NCI-H2107 treated with DMSO at 0.1 percent for 48 hours (cell line): Measurements from ENCODE around the gene HEMK1.

Experiments used
- DNase-seq: peaks from one replicate; lab custom pipeline; 2025; ENCODE audit not compliant: unreplicated experiment; lab: John Stamatoyannopoulos, UW

The HEMK1 gene

GRCh38 chr3:50612970-50613846 lies 43.9 kb downstream of the HEMK1 start:
- DNase-seq: no peak

DNA sequence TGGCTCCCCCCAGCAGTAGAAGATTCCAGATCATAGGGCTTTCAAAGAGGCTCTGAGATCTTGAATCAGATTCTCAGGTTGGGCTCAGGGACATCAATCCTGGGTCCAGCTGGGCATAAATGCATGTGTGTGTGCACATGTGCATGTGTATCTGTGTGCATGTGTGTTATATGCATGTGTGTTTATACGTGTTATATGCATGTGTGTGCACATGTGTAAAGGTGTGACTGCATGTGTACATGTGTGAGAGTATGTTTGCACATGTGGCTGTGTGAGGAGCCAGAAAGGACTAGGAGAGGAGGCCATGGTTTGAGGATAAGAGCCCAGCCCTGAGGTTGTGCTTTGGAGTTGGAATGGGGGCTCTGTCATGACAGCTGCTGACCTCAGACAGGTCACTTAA lies 45.9 kb downstream of the HEMK1 start:
- DNase-seq: no peak

GRCh38 chr3:50616003-50616769 lies 46.9 kb downstream of the HEMK1 start:
- DNase-seq: peak; percentile 30

GRCh38 chr3:50616770-50617095 lies 47.4 kb downstream of the HEMK1 start:
- DNase-seq: no peak

DNA sequence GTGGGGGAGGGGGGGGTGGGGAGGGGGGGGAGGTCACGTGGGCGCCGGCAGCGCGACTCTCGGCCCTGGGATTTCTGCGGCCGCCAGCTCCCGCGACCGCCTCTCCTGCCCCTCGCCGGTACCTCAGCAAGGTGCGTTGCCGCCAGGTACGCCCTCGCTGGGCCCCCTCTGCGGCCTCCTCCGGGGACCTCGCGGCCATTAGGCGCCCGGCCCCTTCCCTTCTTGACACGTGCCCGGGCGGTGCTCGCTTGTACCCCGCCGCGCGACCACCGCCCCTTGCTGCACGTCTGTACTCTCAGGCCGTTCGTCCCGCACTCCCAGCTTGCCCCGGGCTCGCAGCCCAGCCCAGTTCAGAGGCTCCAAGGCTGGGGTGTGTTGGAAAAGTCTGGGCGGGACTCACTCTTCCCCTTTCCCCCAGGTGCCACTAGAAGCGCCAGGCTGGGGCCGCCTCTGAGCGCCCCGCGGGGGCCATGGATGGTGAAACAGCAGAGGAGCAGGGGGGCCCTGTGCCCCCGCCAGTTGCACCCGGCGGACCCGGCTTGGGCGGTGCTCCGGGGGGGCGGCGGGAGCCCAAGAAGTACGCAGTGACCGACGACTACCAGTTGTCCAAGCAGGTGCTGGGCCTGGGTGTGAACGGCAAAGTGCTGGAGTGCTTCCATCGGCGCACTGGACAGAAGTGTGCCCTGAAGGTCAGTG lies 47.9 kb downstream of the HEMK1 start, which contains the start of gene MAPKAPK3:
Gene MAPKAPK3 (plus strand): TSS at position 56 of the 696 bp plus-strand sequence. CDS start 415 bp downstream, at position 471.
- DNase-seq: no peak

- no peak for DNase-seq
Observed at GRCh38 chr3:50617911-50618481, 48.7 kb downstream of the HEMK1 start.

DNA sequence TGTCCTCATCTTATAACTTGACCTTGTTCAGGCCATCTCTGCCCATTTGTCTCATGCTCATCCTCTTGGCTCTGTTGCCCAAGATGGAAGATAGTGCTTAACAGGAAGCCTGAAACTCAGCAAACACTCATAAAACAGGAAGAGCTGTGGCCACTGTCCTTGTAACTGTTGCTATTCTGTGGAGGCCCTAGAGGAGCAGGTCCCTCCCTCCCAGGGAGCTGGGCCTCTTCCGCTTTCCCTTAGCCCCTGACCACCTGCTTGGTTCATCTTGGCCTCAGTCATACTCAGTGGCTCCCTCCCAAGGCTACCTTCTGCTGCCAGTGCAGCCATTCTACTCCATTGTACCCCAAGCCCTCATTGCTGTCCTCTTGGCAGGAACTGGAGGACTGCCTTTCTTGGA lies 51.1 kb downstream of the HEMK1 start:
- DNase-seq: no peak

GRCh38 chr3:50620820-50621219 lies 51.5 kb downstream of the HEMK1 start:
- DNase-seq: no peak

DNA sequence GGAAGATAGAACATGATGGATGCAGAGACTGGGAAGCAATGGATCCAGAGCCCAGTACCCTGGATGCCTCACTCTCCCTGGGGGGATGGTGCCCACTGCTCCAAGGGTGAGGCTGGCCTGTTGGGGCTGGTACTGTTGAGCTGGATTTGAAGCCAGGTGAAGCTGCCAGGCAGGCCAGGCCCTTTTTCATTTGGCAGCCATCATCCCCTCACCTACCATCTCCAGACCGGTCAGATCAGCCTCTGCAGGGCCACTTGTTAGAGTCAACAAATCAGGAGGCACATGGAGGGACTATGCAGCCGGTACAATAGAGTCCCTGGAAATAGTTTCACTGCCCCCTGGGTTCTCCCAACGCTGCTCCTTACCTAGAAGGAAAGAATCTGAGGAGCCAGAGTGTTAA lies 53.6 kb downstream of the HEMK1 start:
- DNase-seq: no peak

GRCh38 chr3:50623840-50624474 lies 54.6 kb downstream of the HEMK1 start:
- DNase-seq: no peak

DNA sequence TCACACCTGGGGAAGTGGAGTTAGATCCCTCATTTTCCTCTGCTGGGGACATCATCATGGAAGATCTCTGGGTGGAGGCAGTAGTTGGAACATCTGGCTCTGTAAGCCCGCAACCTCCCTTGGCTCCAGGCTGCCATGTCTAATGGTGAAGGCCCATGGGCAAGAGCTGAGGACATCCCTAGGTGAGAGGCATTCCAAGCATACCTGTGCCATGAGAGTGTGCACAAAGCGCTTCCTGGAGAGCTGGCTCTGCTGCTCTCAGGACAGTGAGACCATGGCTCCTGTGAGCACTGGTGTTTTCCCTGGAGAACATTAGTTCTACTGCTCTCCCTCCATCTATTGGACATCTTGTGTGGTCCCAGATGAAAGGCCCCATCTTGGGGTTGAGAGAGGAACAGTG lies 55.3 kb downstream of the HEMK1 start:
- DNase-seq: no peak

DNA sequence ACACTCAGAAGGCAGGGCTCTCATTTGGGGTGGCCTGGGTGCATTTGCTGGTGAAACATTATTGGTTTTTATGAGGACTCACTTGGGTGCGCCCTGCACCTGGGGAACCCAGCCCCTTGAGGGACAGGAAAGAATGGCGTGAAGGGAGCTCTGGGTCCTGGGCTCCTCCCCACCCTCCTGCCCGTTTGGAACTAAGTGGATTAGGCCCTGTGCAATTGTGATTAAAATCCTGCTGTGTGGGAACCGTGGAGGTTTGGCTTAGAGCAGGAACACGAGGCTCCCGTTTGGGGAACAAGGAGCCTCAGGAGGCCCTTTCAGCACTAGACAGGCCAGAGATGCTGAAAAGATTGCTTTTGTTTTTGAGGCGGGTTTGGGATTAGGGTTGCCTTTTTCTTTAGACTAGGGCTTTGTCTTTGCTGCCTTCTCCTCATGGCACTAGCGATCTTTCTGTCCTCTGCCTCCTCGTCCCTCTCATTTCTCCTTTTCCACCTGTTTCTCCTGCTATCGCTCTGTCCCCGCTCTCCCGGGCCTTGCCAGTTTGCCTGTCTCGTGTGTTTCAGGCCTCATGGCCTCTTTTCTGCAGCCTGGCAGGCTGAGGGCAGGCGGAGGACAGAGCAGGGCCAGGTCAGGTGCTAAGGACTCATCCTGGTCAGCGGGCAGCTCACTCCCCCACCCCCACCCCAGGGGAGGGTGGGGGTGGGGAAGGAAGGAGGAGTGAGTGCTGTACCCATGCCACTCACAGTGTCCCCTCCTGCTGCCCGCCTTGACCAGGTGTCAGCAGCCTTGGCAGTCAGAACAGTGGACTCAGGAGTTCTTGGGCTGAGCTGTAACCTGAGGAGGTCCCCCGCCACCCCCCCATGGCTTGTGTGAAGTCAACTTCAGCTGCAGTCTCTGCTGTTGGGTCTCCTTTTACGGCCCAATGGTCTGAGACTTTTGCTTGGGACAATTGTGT lies 56.2 kb downstream of the HEMK1 start:
- DNase-seq: no peak

- no peak for DNase-seq
Observed at GRCh38 chr3:50626401-50626800, 57.1 kb downstream of the HEMK1 start.

DNA sequence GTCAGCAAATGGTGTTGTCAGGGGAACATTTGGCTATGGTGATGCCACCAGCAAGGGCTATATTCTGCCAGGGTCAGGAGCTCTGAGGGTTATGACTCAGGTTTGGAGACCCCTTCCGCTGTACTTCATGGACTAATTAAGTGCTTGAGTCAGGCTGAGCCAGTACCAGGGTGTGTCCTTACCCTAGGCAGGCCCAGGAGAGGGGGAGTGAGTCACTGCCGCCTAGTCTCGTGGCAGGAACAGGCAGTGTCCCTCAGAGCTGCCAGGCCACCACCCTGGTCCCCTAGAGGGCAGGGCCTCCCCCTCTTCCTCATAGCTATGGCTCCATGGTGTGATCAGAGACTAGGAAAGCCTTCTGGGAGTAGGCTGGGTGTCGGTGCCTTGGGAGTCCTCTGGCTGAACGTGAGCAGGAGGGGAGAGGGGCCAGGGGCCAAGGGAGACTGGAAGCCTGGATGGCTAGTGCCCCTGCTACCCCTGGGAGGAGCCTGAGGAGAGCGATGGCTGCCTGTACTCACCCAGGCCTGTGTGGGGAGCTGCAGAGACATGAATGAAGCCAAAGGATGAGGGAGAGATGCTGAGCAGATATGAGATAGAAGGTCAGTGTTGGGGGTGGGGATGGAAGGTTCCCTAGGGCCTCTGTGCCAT lies 58.2 kb downstream of the HEMK1 start:
- no peak for DNase-seq

DNA sequence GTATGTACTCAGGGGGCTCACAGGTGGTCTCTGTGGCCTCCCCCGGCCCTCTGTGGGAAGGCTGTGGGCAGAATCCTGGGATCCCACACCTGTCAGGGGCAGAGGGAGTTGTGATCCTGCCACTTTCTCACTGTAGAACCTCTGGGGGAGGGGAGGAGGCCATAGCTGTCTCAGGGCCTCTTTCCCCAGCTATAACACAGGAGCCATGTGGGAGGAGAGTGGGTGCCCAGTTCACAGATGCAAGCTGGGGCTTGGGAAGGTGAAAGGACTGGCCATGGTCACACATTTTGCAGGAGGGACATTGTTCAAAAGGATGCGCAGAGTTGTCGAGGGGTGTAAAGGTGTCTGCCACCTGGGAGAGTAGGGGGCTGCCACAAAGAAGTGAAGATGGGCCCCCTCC lies 59.3 kb downstream of the HEMK1 start:
- DNase-seq: no peak

DNA sequence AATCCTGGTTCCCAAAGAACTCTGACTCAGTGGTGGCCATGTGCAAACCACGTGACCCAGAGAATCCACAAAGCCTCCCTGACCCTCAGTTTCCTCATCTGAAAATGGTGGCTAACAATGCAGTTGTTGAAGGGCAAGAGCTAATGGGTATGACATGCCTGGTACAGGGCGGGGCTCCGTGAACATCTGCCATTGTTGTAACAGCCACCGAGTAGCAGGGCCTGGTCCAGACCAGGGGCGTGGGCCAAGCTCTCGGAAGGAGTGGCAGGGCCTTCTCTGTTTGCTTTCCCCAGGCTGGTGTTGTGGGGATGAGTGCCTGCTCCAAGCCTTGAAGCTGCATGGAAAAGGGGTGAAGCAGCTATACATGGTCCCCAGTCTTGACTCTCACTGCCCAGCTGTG lies 61.1 kb downstream of the HEMK1 start:
- DNase-seq: no peak

- no peak for DNase-seq
Observed at GRCh38 chr3:50630877-50631276, 61.6 kb downstream of the HEMK1 start.

- DNase-seq: no peak
Observed at GRCh38 chr3:50632450-50632849, 63.1 kb downstream of the HEMK1 start.

- DNase-seq: no peak
Observed at GRCh38 chr3:50633230-50633790, 64.0 kb downstream of the HEMK1 start.
